T-helper 2 cell treated with Interferon-gamma antibody and Interleukin-4, amounts not matched to agents 5 μg/mL and 100 μg/mL, for 36 hours (primary cell): ENCODE results near the gene CSRP1.
A peak's percentile ranks its signal among the peaks of the same experiment; 100 is the strongest.
"Not testable (repeated sequence)": the region's sequence is repeated elsewhere in the genome, so short reads cannot be mapped to it uniquely, and the experiment has no call there.

ENCODE experiments used
- DNase-seq: peaks from one replicate; pipeline ENCODE4 v3.0.0; 2021; ENCODE audit warnings: low spot score
- H3K27ac Mint-ChIP-seq: one replicate; pipeline ENCODE4 v1.8.0; 2021; ENCODE audit warnings: mild to moderate bottlenecking, mixed read lengths
- H3K27me3 Mint-ChIP-seq: one replicate; pipeline ENCODE4 v1.8.0; 2021; ENCODE audit warnings: low read depth, mixed read lengths
- H3K36me3 Mint-ChIP-seq: one replicate; pipeline ENCODE4 v1.8.0; 2021; ENCODE audit warnings: low read depth, mixed read lengths
- H3K4me1 Mint-ChIP-seq: one replicate; pipeline ENCODE4 v1.8.0; 2021; ENCODE audit warnings: low read depth, mixed read lengths
- H3K4me3 Mint-ChIP-seq: one replicate; pipeline ENCODE4 v1.8.0; 2022; ENCODE audit warnings: mild to moderate bottlenecking, moderate library complexity, mixed read lengths
- H3K9me3 Mint-ChIP-seq: one replicate; pipeline ENCODE4 v1.8.0; 2021; ENCODE audit warnings: mixed read lengths

The CSRP1 gene

DNA sequence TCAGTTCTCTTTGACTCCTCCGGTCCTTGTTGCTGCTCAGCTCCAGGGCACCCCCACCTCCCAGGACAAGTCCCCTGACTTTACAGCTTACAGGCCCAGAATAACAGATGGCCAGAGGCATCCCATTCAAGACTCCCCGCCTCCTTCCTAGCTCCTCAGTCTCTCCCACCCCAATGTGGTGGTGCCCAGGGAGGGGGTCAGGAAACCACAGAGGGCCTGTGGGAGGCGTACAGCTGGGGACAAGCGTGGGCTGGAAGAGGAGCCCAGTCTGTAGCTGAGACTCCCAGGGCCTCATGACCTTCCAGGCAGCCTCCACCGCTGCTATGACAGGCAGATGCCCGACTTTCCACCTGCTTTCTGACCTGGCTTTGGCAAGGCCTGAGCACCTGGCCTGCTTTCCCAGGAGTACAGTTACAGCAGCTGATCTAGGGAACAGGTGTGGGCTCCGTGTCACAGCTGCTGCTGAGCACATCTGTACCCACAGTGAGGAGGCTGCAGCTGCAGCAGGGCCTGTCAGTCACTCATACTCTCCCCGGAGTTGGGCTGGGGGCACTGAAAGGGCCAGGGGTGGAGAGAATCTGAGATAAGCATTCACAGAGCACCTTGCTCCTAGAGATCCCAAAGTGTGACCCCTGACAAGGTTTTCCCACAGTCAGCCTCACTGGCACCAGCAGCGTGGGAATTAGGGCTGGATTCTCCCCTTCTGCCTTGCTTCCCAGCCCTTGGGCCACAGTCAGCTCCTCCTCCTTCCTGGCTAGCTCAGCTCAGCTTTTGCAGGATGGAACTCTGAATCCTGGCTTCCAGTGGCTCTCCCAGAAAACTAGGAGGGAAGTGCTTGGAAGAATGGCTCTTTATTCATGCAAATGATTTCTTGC lies 24.9 kb upstream of the CSRP1 start:
- peaks cover 1% of the 10 kb centered on the region for H3K36me3 Mint-ChIP-seq
- no peaks in the 10 kb centered on the region for H3K9me3 Mint-ChIP-seq
- peaks cover 5% of the 10 kb centered on the region for H3K4me1 Mint-ChIP-seq
- no peak for DNase-seq
- peaks cover 12% of the 10 kb centered on the region for H3K27me3 Mint-ChIP-seq
- H3K4me3 Mint-ChIP-seq: no peak overlapping the region
- no peak overlapping the region for H3K27ac Mint-ChIP-seq

- peak; percentile 33 for DNase-seq
- Mint-ChIP-seq H3K27ac (no peak overlapping the region), H3K27me3 (peaks cover 4% of the 10 kb centered on the region), H3K36me3 (peaks cover 1% of the 10 kb centered on the region), H3K9me3 (no peaks in the 10 kb centered on the region), H3K4me3 (no peak overlapping the region), H3K4me1 (peaks cover 5% of the 10 kb centered on the region)
Measured at GRCh38 chr1:201530741-201531531, 24.0 kb upstream of the CSRP1 start.

GRCh38 chr1:201528631-201529252 lies 21.8 kb upstream of the CSRP1 start:
- Mint-ChIP-seq H3K36me3 (peaks cover 11% of the 10 kb centered on the region), H3K27me3 (no peaks in the 10 kb centered on the region), H3K4me3 (no peak overlapping the region), H3K27ac (no peak overlapping the region), H3K9me3 (peaks cover 4% of the 10 kb centered on the region), H3K4me1 (peaks cover 2% of the 10 kb centered on the region)
- DNase-seq: no peak

- H3K4me3 Mint-ChIP-seq: no peak overlapping the region
- peaks cover 12% of the 10 kb centered on the region for H3K36me3 Mint-ChIP-seq
- no peaks in the 10 kb centered on the region for H3K27me3 Mint-ChIP-seq
- H3K9me3 Mint-ChIP-seq: peaks cover 4% of the 10 kb centered on the region
- no peak overlapping the region for H3K27ac Mint-ChIP-seq
- peaks cover 2% of the 10 kb centered on the region for H3K4me1 Mint-ChIP-seq
- DNase-seq: no peak
Measured at GRCh38 chr1:201527879-201528278, 21.0 kb upstream of the CSRP1 start.

DNA sequence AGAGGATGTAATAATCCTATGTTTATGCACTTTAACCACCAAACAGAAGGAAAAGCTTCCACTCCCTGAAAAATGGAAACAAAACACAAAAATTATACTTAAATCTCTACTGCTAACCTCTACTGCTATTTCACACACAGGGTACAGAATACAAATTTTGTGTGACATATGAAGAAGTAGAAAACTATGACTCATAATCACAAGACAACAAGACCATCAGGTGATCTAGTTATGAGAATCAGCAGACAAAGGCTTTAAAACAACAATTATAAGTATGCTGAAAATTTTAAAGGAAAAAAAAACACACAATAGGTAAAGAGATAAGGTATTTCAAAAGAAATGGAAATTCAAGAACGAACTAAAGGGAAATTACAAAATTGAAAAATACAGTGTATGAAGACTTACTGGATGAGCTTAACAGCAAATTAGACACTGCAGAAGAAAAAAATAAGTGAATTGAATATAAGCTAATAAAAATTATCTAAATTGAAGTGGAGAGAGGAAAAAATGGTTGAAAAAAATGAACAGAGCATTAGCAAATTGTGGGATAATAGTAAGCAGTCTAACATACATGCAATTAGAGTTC lies 18.4 kb upstream of the CSRP1 start:
- Mint-ChIP-seq H3K27ac (no peak overlapping the region), H3K36me3 (peaks cover 21% of the 10 kb centered on the region)
- no peak for DNase-seq

GRCh38 chr1:201520046-201520575 lies 13.2 kb upstream of the CSRP1 start:
- not testable (repeated sequence) for H3K27ac Mint-ChIP-seq, H3K27me3 Mint-ChIP-seq, DNase-seq, H3K4me3 Mint-ChIP-seq, H3K9me3 Mint-ChIP-seq
- Mint-ChIP-seq H3K36me3 (peaks cover 19% of the 10 kb centered on the region), H3K4me1 (peaks cover 11% of the 10 kb centered on the region)

More for the DNA sequence above, 18.4 kb upstream of the CSRP1 start:
- Mint-ChIP-seq H3K4me1 (peaks cover 2% of the 10 kb centered on the region), H3K27me3 (no peaks in the 10 kb centered on the region), H3K4me3 (no peak overlapping the region), H3K9me3 (peaks cover 4% of the 10 kb centered on the region)

- Mint-ChIP-seq H3K36me3 (peaks cover 12% of the 10 kb centered on the region), H3K4me1 (peaks cover 12% of the 10 kb centered on the region), H3K4me3 (no peak overlapping the region), H3K27me3 (no peaks in the 10 kb centered on the region), H3K27ac (no peak overlapping the region), H3K9me3 (no peaks in the 10 kb centered on the region)
- DNase-seq: no peak
Measured at GRCh38 chr1:201518071-201518470, 11.1 kb upstream of the CSRP1 start.

- H3K9me3 Mint-ChIP-seq: no peaks in the 10 kb centered on the region
Measured at GRCh38 chr1:201517631-201518030, 10.7 kb upstream of the CSRP1 start.

GRCh38 chr1:201516511-201517127 lies 9.7 kb upstream of the CSRP1 start:
- H3K4me3 Mint-ChIP-seq: no peak overlapping the region
- H3K4me1 Mint-ChIP-seq: peaks cover 14% of the 10 kb centered on the region
- no peaks in the 10 kb centered on the region for H3K9me3 Mint-ChIP-seq
- no peaks in the 10 kb centered on the region for H3K27me3 Mint-ChIP-seq
- no peak overlapping the region for H3K27ac Mint-ChIP-seq
- no peak for DNase-seq
- peaks cover 3% of the 10 kb centered on the region for H3K36me3 Mint-ChIP-seq

More at GRCh38 chr1:201517631-201518030, 10.7 kb upstream of the CSRP1 start:
- Mint-ChIP-seq H3K27me3 (no peaks in the 10 kb centered on the region), H3K4me1 (peaks cover 13% of the 10 kb centered on the region), H3K36me3 (peaks cover 11% of the 10 kb centered on the region), H3K4me3 (no peak overlapping the region), H3K27ac (no peak overlapping the region)
- no peak for DNase-seq

DNA sequence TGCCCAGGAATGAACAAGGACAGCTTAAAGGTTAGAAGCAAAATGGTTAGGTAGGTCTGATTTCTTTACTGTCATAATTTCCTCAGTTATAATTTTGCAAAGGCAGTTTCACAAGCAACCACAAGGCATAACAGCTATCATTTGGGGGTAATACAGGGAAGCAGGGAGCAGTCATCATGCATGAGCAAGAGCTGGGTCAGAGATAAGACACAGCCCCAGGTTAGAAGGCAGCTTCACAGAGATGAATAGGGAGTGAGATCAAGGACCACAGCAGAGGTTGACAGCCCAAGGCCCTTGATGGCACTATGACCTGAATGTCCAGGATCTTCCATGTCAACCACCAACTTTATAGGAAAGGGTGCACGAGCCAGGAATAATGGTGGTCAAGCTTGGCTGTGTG lies 9.0 kb upstream of the CSRP1 start:
- Mint-ChIP-seq H3K4me1 (peaks cover 16% of the 10 kb centered on the region), H3K4me3 (no peak overlapping the region), H3K27me3 (no peaks in the 10 kb centered on the region), H3K36me3 (peaks cover 3% of the 10 kb centered on the region), H3K9me3 (no peaks in the 10 kb centered on the region), H3K27ac (no peak overlapping the region)
- DNase-seq: no peak

GRCh38 chr1:201515062-201515750 lies 8.3 kb upstream of the CSRP1 start:
- no peak for DNase-seq
- no peak overlapping the region for H3K4me3 Mint-ChIP-seq
- peaks cover 3% of the 10 kb centered on the region for H3K36me3 Mint-ChIP-seq
- H3K27ac Mint-ChIP-seq: no peak overlapping the region
- H3K27me3 Mint-ChIP-seq: no peaks in the 10 kb centered on the region
- peaks cover 16% of the 10 kb centered on the region for H3K4me1 Mint-ChIP-seq
- H3K9me3 Mint-ChIP-seq: no peaks in the 10 kb centered on the region

DNA sequence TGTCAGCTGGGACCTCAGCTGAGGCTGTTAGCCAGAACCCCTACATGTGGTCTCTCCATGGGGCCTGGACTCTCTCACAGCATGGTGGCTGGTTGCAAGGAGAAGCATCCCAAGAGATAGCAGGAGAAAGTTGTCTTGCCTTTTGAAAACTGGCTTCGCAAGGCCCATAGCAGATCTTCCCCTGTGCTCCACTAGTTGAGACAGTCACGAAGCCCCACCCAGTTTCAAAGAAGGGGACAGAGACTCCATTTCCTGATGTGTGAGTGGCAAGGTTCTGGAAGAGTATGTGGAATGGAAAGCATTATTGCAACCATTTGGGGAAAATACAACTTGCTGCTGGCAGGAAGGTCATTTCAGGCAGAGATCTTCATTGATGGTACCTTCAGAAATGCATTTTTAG lies 7.5 kb upstream of the CSRP1 start:
- Mint-ChIP-seq H3K27me3 (no peaks in the 10 kb centered on the region), H3K4me1 (peaks cover 19% of the 10 kb centered on the region), H3K27ac (no peak overlapping the region), H3K36me3 (peaks cover 3% of the 10 kb centered on the region), H3K9me3 (no peaks in the 10 kb centered on the region), H3K4me3 (no peak overlapping the region)
- no peak for DNase-seq
